ENCODE measurements around the gene ARHGEF35. TPM values are rescaled to one million over a fixed set of nuclear protein-coding genes. Genes with fewer than 3 reads are reported as not detected.
"Not testable (repeated sequence)": the region's sequence is repeated elsewhere in the genome, so short reads cannot be mapped to it uniquely, and the experiment has no call there.

Gene ARHGEF35
- 10 to 100 TPM in 2 of 5 donors, 1 to 10 TPM in 2, not detected in 1; 3.8 to 23.5 (median 9.7) TPM for total RNA-seq
- 10 to 100 TPM; 11.8 to 25.1 (median 13.4) TPM for polyA plus RNA-seq
- long read RNA-seq, donor 1: 0 reads
- long read RNA-seq, donor 2, partial matches to known transcripts: 0 of 3 reads
- long read RNA-seq, donor 2, other reads (novel, unspliced or antisense): 0 of 3 reads
- long read RNA-seq, donor 3, partial matches to known transcripts: 0 of 2 reads
- long read RNA-seq, donor 3, other reads (novel, unspliced or antisense): 0 of 2 reads
- long read RNA-seq, donor 4: 0 reads
- long read RNA-seq, donor 5, partial matches to known transcripts: 0 of 4 reads
- long read RNA-seq, donor 5, other reads (novel, unspliced or antisense): 0 of 4 reads
- long read RNA-seq, donor 6, transcript ARHGEF35-201 (2 exons, 2,431 nt): major isoform, 7 of 7 reads
- long read RNA-seq, donor 6, partial matches to known transcripts: 0 of 7 reads
- long read RNA-seq, donor 6, other reads (novel, unspliced or antisense): 0 of 7 reads
- long read RNA-seq, donor 7, partial matches to known transcripts: 0 of 1 reads
- long read RNA-seq, donor 7, other reads (novel, unspliced or antisense): 0 of 1 reads
- long read RNA-seq, donor 8, transcript ARHGEF35-201 (2 exons, 2,431 nt): major isoform, 9 of 14 reads
- long read RNA-seq, donor 8, partial matches to known transcripts: 5 of 14 reads
- long read RNA-seq, donor 8, other reads (novel, unspliced or antisense): 0 of 14 reads
- long read RNA-seq, donor 9: 0 reads
- long read RNA-seq, donor 10, partial matches to known transcripts: 0 of 2 reads
- long read RNA-seq, donor 10, other reads (novel, unspliced or antisense): 0 of 2 reads

GRCh38 chr7:144195212-144195872 is at the start of gene ARHGEF35:
Gene ARHGEF35, minus strand, starts transcription at chr7:144195833. Its CDS starts 7,450 bp downstream, at chr7:144188383.
- H3K9me3 ChIP-seq; intact Hi-C loops (cut with DNase I; ENCODE audit: low total_unique reads); H3K4me1 ChIP-seq; DNase-seq; H3K36me3 ChIP-seq; H3K27me3 ChIP-seq; H3K27ac ChIP-seq: not testable (repeated sequence)
- WGBS, 5 donors: 0% methylated on average over 7 of the region's 51 CpGs; no CpG with 5 or more reads in 4 of the 5 donors
- H3K4me3 ChIP-seq: peak within 1 kb of the TSS in 2 of 4 donors; percentile 23 to 27

- no CpG with 5 or more reads among the region's 2 CpGs for WGBS, 5 donors
- H3K9me3 ChIP-seq; DNase-seq; H3K27me3 ChIP-seq; H3K36me3 ChIP-seq; intact Hi-C loops (cut with DNase I; ENCODE audit: low total_unique reads); H3K4me1 ChIP-seq; H3K4me3 ChIP-seq; H3K27ac ChIP-seq: not testable (repeated sequence)
These were observed 49.7 kb upstream of the ARHGEF35 start for GRCh38 chr7:144245372-144245771.

DNA sequence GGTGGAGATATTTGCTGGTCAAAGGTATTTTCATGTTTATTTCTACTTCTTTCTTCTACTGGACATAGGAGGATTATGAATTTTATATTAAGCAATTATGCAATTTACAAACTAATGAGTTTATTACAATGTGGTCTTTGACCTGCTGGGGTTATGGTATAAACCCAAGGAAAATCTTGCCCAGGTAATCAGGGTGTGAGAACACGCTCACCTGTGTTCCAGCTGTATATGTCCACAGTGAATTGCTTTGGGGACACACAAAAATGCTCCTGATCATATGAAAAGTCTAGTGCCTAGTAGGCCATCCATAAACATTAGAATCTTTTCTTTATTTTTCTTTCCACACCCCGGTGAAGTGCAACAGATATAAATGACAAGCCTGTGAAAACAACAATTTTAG is 43.7 kb upstream of the ARHGEF35 start, which contains the start of gene OR2A42:
Gene OR2A42, minus strand, starts transcription at position 241 of the 400 bp plus-strand sequence. CDS start 6,762 bp downstream, outside the sequence.
- H3K4me1 ChIP-seq; H3K27me3 ChIP-seq; intact Hi-C loops (cut with DNase I; ENCODE audit: low total_unique reads); DNase-seq; H3K4me3 ChIP-seq; H3K36me3 ChIP-seq; H3K9me3 ChIP-seq; H3K27ac ChIP-seq: not testable (repeated sequence)
- WGBS, 5 donors: 79 to 100% (median 88%) methylated on average over 1 of the region's 2 CpGs

- H3K9me3 ChIP-seq; H3K36me3 ChIP-seq; H3K4me3 ChIP-seq; H3K27me3 ChIP-seq; intact Hi-C loops (cut with DNase I; ENCODE audit: low total_unique reads); DNase-seq; H3K27ac ChIP-seq; H3K4me1 ChIP-seq: not testable (repeated sequence)
- WGBS, 5 donors: 67 to 91% (median 78%) methylated on average over 2 of the region's 2 CpGs
These were observed 43.0 kb upstream of the ARHGEF35 start for GRCh38 chr7:144238530-144239082.

GRCh38 chr7:144233039-144233438 is 37.4 kb upstream of the ARHGEF35 start:
- H3K9me3 ChIP-seq; DNase-seq; H3K4me3 ChIP-seq; H3K27ac ChIP-seq; H3K4me1 ChIP-seq; intact Hi-C loops (cut with DNase I; ENCODE audit: low total_unique reads); H3K27me3 ChIP-seq; H3K36me3 ChIP-seq: not testable (repeated sequence)
- 78 to 100% (median 100%) methylated on average over 1 of the region's 1 CpG for WGBS, 5 donors

GRCh38 chr7:144231027-144231426 is 35.4 kb upstream of the ARHGEF35 start:
- DNase-seq; H3K4me1 ChIP-seq; H3K4me3 ChIP-seq; H3K27me3 ChIP-seq; H3K36me3 ChIP-seq; H3K27ac ChIP-seq; intact Hi-C loops (cut with DNase I; ENCODE audit: low total_unique reads); H3K9me3 ChIP-seq: not testable (repeated sequence)
- WGBS, 5 donors: no CpG with 5 or more reads among the region's 2 CpGs

DNA sequence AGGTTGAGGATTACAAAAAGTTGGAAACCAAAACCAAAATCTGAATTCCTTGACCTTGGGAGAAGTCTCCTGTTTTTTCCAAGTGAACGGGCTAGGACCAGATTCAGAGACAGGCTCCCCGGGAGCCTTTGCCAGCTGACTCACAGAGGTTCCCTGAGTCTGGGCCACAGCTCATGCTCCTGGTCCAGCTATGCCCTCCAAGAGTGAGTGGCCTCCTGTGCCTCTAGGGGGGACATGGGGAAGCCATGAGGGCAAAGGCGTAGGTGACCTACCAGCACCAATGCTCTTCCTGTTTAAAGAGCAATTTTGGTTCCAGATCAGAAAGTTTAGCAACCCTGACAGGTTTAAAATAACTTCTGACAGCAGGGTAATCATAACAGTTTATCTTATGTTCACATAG is 33.2 kb upstream of the ARHGEF35 start:
- intact Hi-C loops (cut with DNase I; ENCODE audit: low total_unique reads): not testable (repeated sequence)
- 83 to 93% (median 89%) methylated on average over 1 of the region's 3 CpGs for WGBS, 5 donors

DNA sequence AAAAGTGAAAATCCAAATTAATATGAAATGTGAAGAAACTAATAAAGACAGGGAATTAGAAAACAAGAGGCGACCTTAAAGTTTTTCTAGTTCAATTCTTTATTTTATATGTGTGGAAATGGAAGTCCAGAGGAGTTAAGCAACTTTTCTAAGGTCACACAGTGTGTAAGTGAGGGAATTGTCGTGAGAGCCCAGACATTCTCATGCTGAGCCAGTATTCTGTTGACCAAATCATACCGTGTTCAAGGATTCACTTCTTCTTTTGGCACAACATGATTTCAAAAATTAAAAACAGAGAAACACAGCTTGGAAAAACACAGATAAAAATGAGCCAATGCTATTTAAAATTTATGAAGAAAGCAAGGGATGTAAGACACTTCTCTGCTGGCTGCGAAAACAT is 31.2 kb upstream of the ARHGEF35 start:
- H3K4me1 ChIP-seq; H3K4me3 ChIP-seq; H3K27ac ChIP-seq; H3K36me3 ChIP-seq; DNase-seq; H3K27me3 ChIP-seq; H3K9me3 ChIP-seq; intact Hi-C loops (cut with DNase I; ENCODE audit: low total_unique reads): not testable (repeated sequence)
- 74 to 92% (median 83%) methylated on average over 3 of the region's 4 CpGs for WGBS, 5 donors

More for the DNA sequence above, 33.2 kb upstream of the ARHGEF35 start:
- not testable (repeated sequence) for H3K4me3 ChIP-seq, H3K36me3 ChIP-seq, DNase-seq, H3K27ac ChIP-seq, H3K27me3 ChIP-seq, H3K4me1 ChIP-seq, H3K9me3 ChIP-seq

GRCh38 chr7:144223675-144224074 is 28.0 kb upstream of the ARHGEF35 start:
- DNase-seq; intact Hi-C loops (cut with DNase I; ENCODE audit: low total_unique reads); H3K9me3 ChIP-seq; H3K27me3 ChIP-seq; H3K36me3 ChIP-seq; H3K27ac ChIP-seq; H3K4me1 ChIP-seq; H3K4me3 ChIP-seq: not testable (repeated sequence)

GRCh38 chr7:144220531-144220930 is 24.9 kb upstream of the ARHGEF35 start:
- H3K9me3 ChIP-seq; H3K4me1 ChIP-seq; H3K27ac ChIP-seq; H3K27me3 ChIP-seq; H3K36me3 ChIP-seq; H3K4me3 ChIP-seq; DNase-seq; intact Hi-C loops (cut with DNase I; ENCODE audit: low total_unique reads): not testable (repeated sequence)

DNA sequence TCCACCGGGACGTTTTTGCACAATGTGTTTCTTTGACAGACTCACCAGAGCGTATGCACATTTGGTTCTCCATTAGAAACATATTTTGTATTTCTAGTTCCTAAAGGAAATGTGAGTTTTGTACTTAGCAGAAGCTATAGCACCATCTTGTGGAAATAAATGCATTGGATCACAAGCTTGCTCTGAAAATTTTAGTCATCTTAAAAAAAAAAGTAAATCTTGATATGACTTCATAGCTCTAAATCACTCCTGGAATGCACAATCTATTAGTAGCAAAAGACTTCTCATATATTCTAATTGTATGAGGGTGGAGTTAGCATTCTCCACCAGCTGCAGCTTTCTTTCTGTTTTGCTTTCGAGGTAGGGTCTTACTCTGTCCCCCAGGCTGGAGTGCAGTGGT is 23.5 kb upstream of the ARHGEF35 start:
- H3K4me1 ChIP-seq; H3K9me3 ChIP-seq; intact Hi-C loops (cut with DNase I; ENCODE audit: low total_unique reads); DNase-seq; H3K27me3 ChIP-seq; H3K4me3 ChIP-seq; H3K27ac ChIP-seq; H3K36me3 ChIP-seq: not testable (repeated sequence)
- no CpG with 5 or more reads among the region's 4 CpGs for WGBS, 5 donors

Measured in stomach (tissue), 19 donors.